Stimulated activated CD8-positive, alpha-beta memory T cell treated with anti-CD3 and anti-CD28 coated beads, Interleukin-7, amount 100 ng/mL, for 1 hour (primary cell): ENCODE measurements around the gene DHX58.

Experiments
- DNase-seq, 2 donors: peaks; one replicate each; pipeline ENCODE4 v3.0.0-alpha.2; 2020; ENCODE audit warnings: low read depth in 2 of 2

Gene DHX58

DNA sequence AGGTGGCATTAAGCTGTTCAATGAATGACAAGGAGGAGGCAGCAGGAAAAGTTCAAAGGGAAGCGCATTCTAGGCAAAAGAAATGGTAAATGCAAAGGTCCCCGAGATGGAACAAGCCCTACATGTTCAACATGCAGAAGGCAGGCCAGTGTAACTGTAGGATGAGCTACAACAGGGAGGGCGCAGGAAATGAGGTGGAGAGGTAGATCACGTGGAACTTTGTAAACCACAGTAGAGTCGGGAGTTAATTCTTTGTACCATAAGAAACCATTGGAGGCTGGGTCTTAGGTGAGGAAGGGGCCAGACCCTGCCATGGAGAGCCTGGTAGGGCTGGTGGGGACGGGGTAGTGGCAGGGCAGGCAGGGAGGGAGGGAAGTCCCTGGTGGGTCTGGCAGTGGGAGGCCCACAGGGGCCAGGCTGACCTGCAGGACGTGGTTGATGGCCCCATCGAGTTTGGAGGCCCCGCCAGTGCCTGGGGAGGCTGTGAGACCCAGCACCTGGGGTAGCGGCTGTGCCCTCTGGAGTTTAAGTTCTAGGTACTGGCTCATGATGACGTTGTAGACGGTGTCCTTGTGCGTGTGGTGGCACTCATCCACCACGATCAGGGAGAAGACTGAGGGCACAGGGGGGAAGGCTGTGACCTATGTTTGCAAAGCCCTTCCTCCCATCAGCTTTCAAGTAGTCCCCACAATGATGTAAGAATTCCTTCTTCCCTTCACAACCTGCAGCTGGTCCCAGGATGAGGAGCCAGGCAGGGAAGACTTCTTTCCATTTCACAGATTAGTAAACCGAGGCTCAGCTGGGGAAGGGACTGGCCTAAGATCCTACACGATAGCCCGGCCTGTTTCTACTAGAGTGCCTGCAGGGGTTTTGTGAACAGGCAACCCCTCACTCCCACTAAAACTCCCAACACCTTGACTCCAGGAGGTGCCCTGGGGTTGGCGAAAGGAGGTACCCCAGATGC lies 1.9 kb downstream of the DHX58 start:
- DNase-seq, result no peak

DNA sequence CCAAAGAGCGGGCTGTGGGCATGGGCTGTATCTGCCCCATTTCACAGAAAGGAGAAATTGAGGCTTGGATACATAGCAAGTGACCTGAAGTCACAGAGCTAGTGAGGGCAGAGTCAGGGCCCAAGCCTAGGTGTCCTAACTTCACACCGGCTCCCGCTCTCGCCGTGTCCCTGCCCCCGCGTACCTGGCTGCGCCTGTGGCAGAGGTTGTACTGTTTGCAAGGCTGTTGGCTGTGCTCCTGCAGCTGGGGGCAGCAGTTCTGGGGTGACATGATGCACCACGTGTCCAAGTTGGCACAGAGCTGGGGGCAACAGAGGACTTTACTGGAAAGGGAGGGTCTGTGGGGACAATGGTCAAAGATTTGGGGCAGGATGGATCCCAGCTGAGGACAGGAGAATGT lies 3.4 kb downstream of the DHX58 start:
- no peak for DNase-seq

DNA sequence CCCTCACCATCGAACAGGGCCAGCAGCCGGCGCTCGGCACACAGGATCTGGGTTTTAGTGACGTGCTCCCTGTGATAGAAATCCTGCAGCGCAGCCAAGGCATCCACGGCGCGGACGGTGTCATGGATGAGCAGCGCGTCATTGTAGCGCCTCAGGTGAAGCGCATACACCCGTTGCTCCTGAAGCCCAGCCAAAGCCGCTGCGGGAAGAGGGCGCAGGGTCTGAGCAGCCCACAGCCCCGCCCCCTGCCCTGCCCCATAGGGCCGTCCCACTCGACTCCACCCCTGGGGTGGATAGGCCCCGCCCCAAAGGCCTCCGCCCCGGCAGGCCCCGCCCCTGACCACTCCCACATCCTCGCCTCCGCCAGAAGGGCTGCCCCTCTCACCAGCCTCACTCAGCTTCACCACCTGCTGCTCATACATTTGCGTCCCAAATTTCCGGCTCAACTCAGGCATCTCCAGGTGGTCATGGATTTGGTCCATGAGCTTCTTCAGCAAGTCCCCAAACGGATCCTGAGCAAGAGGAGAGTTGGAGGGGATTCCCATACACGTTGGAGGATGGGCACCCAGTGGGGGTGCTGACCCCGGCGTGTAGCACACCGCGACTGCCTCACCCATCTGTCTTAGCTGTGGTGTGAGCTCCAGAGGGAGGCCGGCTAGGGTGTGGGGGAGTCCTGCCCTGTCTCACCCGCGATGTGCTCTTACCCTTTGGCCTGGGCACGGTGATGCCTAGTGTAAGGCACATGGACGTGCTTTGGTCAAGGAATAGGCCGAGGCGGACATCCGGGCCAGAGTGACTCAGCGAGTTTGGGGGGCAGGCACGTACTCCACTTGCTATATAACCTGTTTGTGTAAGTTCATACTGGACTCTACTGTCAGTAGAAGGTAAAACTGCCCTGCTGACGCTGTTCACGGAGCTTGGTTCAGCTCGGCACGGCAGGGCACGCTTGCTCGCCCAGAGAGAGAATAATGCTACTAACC lies 4.6 kb downstream of the DHX58 start:
- peak; percentile 83 to 87 for DNase-seq

DNA sequence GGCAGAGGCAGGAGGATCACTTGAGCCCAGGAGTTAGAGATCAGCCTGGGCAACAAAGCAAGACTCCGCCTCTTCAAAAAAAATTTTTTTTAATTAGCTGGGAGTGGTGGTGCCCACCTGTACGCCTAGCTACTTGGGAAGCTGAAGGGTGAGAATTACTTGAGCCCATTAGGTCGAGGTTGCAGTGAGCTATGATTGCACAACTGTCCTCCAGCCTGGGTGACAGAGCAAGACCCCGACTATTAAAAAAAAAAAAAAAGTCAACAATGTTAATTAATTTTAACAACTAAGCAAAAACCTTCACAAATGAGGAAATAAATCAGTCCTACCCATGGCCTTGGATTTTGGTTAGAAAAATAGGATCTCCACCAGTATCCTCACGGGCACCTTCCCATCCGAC lies 5.4 kb downstream of the DHX58 start:
- DNase-seq, result no peak

DNA sequence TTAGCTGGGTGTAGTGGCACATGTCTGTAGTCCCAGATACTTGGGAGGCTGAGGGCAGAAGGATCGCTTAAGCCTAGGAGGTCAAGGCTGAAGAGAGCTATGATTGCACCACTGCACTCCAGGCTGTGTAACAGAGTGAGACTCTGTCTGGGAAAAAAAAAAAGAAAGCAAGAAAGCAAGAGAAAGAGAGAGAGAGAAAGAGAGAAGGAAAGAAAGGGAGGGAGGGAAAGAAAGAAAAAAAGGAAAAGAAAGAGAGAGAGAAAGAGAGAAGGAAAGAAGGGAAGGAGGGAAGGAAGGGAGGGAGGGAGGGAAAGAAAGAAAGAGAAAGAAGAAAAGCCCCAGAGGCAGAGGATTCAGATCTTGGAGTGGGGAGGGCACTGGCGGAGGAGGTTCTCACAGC lies 6.5 kb downstream of the DHX58 start:
- DNase-seq, result no peak

DNA sequence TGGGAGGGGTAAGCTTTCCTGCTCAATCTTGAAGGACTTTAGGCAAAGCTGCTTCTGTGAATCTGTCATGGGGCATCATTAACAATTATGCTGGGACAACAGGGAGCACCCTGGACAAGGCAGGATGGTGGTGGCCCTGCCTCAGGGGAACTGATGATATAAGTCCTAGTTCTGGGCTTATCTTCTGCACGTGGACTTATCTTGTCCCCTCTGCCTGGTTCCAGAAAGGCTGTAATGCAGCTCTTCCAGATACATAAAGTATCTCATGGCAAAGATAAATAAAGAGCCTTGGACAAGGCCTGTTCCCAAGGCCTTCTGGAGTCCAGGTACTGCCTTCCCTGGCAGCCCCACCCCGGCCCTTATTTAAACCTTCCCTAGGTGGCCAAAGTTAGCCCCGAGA lies 8.2 kb downstream of the DHX58 start:
- DNase-seq, result no peak

DNA sequence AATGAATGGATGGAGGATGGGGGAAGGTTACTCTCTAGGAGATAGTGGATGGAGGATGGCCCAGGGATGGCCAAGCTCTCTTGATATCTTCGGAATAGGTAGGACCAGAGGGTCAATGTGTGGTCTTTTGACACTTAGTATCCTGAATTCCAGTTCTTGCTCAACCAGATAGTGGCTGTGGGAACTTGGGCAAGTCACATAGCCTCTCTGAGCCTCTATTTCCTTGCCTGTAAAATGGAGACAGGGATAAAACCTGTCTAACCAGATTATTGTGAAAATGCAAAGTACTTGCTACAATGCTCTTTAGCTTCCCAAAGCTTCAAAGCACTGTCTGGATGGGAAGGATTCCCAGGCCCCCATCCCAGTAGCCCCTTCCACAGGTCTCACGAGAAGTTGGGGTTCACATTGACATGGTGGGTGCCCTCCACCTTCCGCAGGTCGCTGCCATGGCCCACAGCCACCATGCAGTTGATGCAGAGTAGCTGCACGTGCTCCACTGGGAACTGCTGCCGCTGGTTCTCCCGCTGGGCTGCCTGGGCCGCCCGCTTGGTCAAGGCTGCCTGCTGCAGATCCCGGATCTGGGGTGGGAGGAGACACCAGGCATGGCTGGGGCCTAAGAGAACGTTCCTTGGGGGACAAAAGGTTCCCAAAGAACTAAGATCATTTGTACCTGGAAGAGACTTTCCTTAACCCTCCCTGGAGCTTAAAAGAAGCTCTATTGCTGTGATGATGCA lies 9.1 kb downstream of the DHX58 start:
- no peak for DNase-seq

DNA sequence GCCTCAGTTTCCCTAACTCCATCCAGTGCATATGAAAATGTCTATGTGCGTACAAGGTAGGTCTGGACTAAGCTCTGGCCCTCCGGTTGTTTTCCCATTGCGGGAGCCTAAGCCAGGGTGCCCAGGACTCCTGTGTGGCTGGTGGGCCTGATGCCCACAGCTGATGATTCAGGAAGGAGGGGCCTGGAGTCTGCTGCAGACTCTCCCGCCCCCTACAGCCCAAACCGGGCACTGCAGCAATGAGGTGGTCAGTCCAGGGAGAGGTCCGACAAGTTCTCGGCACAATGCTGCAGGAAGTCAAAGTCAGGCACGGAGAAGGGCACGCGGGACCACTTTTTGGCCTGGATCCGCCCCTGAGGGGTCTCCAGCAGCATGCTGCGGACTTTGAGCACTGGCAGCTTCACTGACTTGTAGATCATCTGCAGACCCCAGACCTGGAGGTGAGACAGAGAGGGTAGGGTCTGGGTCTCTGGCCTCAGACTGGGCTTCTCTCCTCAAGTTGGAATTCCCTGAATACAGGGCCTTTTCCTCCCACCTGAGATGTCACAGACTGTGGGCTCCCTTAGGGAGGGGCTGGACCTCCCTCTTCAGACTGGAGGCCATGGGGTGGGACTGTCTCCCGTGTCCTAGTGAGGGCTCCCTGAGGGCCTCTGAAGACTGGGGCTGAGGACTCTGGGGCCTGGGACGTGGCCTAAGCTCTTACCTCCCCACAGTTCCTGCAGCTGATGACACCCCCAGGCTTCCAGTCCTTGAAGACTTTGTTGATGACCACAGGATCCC lies 10.8 kb downstream of the DHX58 start:
- DNase-seq, result peak in 1 of 2 donors; percentile 41

DNA sequence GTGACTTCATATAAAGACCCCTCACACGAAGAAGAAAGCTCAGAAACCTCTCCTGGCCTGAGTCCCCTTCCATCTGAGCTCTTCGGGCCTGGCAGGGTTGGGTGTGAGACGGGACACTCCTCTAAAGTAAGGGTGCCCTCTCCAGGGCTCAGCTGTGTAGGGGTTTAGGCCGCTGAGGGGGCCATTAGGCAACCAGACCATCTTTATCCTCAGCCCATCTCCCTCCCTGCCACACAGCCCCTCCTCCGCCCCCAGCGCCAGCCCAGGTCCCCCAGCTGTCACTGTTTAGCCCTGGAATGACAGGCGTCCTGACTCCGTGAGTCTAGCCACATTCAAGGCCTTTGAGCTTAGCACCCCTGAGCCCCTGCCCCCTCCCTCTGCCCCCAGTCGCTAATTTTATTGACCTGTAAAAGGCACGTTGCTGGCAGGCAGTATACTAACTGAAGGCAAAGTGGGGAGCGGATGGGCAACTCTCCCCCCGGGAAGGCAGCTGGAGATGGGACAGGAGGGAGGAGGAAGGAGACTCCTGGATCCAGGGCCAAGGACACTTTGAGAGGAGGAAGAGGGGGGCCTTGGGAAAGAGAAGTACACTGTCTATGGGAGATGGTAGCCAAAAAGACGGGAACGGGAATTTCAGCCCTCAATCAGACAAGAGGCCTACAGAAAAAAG lies 13.6 kb downstream of the DHX58 start:
- no peak for DNase-seq

DNA sequence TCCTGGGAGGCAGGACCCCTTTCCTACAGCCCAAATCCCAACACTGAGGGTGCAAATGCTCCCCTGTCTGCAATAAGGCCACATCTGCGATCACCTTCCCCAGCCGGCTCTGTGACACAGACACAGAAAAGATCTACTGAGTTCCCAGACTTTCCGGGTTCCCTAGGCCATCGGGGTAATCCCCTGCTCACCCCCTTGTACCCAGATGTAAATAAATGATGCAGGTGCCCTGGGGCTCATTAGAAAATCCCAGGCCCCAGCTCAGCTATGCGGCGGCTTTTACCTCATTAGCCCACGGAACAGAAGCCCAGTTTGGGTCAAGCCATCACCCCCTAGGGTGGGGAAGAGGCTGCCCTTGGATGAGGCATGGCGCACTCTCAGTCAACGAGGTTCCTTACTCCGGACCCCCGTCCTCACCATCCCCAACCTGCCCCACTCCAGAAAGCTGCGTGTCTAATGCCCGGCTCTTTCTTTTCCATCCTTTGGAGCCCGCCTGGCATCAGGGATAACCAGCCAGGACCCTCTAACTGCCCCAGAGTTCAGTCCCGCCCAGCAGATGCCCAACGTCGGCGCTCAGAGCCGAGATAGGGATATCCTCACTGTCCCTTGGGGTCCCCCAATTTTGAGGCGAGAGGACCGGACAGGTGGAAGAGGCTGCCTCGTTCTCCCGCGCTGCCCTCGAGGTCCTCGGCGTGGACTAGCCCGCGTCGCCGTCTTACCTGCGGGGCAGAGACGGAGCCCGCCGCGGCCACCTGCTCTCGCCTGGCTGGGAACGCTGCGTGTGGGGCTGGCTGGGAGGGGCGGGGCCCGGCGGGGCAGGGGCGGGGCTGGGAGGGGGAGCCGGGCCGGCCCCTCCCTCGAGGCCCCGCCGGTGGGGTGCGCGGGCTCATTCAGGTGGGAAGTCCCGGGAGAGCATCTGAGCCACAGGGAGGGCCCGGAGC lies 14.6 kb downstream of the DHX58 start, which contains the start of gene ZNF385C:
Gene ZNF385C (minus strand): TSS at position 783 of the 941 bp plus-strand sequence. CDS start 35,417 bp downstream, outside the sequence.
- no peak for DNase-seq

DNA sequence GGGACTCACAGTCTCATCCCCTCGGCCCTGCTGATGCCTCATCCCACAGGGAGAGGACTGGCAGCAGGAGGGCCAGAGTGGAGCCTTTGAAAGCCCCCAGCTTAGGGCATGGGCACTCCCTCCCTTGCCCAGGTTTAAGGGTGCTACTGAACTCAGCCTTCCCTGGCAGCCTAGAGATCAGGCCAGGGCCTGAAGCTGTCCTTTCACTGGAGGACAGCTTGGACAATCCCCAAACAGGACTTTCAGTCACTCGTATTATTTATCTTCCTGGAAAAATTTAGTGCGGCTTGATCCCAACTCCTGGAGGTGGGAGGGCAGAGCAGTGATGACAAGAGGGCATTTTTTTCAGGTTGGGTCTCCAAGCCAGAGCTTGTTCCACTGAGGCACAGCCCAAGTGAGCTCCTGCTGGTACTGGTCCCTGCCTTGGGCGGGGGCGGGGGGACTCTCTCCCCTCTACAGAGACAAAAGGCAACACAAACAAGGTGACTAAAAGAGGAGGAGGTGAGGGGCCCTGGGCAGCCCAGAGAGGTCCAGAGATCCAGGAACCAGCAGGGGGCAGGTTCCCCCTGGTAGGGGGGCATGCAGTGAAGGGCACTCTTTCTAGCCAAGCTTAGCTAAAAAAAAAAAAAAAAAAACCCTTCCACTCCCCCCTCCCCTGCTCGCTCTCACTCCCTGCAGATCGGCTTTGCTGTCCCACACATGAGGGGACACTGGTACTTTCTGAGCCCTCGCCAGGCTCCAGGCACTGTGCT lies 16.0 kb downstream of the DHX58 start:
- DNase-seq, result no peak

DNA sequence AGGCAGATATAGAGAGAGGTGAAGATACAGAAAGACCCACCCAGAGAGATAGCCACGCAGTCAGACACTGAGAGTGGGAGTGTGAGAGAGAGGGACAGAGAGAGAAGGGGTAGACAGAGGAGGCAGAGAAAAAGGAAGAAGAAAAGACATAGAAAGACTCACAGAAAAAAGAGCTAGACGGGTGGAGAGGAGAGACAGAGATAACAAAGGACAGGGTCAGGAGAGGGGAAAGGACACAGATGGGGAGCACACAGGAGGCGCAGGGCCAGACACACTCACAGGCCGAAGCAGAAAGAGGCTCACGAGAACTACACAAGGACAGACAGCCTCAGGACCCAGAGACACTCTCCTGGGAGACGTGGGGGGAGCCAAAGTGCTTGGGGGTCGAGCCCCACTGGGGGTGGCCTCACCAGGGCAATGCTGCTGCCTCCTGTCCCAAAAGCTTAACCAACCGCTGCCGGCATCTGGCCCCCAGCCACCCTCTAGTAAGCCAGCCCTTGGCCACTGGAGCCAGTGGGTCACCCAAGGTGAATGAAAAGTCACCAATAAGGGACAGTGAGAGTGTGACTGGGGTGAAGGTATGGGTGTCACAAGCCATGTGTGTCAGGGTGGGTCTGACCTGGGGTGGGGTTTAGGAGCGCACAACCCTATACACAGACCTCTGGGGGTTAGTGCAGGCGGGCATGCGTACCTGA lies 18.0 kb downstream of the DHX58 start:
- DNase-seq, result no peak

DNA sequence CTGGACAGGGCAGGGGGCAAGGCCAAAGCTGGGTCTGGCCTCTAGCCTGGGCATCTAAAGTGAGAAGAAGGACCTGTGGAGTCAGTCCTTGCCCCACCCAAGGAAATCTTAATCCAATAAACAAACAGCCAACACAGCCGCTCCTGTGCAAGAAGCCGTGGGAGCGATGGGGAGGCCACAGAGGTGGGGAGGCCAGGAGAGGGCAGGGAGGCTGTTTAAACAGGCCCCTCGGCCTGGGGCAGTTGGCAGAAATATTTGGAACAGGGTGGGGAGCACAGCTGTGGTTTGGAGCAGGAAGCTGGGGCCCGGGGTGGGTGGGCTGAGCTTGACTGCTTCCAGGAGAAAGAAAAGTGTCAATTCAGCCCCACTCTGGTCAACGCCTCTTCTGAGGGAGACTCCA lies 19.6 kb downstream of the DHX58 start:
- no peak for DNase-seq

DNA sequence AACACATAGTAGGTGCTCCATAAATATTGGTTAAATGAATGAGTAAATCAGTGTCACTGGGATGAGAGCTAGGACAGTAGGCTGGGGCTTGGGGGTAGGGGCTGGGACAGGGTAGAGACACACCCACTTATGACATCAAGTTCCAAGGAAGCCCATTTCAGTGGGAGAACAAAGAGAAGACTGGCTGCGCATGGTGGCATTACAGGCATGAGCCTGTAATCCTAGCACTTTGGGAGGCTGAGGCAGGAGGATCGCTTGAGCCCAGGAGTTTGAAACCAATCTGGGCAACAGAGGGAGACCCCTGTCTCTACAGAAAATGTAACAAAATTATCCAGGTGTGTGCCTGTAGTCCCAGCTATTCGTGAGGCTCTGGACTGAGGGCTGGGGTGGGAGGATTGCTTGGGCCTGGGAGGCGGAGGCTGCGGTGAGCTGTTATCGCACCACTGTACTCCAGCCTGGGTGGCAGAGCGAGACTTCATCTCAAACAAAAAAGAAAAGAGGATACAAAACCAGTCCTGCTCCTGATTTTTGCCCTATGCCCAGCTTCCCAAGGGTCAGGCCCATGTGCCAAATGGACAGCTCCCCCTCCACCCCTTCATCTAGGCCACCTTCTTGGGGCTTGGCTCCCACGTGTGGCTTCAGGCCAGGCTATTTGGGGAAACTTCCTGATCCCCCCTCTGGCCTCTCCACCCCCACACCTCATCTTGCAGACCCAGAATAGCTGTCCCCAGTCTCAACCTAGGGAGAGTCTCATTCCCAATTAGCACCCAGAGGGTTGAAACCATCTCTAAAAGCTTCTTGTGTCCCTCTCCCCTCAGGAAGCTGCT lies 21.3 kb downstream of the DHX58 start:
- no peak for DNase-seq

DNA sequence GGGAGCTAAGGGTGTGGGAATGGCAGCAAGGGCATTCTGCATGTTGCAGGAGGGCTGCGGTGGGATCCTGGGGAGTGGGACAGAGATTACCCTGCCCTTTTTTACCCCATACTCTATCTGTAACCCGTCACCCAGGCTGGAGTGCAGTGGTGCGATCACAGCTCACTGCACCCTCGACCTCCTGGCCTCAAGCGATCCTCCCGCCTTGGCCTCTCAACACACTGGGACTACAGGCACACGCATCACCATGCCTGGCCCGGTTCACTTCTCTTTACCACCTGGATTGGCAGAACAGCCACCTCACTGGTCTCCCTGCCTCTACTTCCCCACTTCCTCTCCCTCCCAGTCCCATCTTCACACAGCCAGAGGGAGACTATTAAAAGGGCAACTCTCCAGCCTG lies 23.8 kb downstream of the DHX58 start:
- DNase-seq, result no peak

DNA sequence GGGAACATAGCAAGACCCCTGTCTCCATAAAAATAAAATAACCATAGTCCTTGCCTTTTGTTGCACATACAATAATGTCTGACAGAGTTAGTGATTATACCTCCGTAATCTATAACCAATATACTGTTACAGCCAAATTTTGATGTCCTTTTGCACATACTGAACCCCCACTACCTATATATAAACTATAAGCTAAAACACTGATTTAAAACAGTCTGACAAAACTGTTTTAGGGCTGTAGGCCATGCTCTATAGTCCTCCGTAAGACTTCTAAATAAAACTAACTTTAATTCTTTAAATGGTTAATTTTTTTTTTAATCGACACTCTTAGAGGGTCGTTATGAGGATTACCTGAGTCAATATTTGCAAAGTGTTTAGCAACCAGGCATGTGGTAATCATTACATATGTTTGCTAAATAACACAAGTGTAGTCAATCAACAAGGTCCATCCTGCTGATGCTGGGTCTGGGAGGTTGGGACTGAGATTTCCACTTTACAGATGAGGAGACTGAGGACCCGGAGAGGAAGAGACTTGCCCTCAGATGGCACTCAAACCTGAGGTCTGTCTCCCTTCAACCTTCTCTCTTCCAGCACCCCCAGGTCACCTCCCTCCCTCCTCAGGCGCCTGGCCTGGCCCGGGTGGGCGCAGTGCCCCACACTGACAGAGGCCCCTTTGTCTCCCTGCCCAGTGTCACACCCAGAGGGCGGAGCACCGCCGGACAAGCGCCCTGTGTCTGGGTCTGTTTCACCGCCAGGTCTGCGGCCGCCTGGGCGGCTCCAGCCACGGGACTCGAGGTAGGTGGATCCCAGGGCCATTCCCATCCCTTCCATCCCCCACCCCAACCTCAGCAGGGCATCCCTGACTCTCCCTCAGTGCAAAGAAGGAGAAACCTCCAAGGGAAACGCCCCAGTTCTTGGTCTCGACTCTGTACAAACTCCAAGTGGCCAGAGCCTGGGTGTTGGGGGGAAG lies 24.5 kb downstream of the DHX58 start:
- no peak for DNase-seq
